T1000 (cell line): Measurements from ENCODE around the gene IFNA5.

Source experiments
- DNase-seq: peaks from one replicate; lab custom pipeline; 2025; ENCODE audit warnings: mixed read lengths; lab: John Stamatoyannopoulos, UW

Gene IFNA5

GRCh38 chr9:21294364-21294774 lies 10.7 kb downstream of the IFNA5 start:
- DNase-seq: no peak

GRCh38 chr9:21289848-21290247 lies 15.3 kb downstream of the IFNA5 start:
- DNase-seq: no peak

GRCh38 chr9:21287280-21287679 lies 17.8 kb downstream of the IFNA5 start:
- DNase-seq: no peak

- no peak for DNase-seq
Observed at GRCh38 chr9:21286659-21287058, 18.5 kb downstream of the IFNA5 start.

GRCh38 chr9:21286099-21286498 lies 19.0 kb downstream of the IFNA5 start:
- no peak for DNase-seq

GRCh38 chr9:21281275-21281674 lies 23.8 kb downstream of the IFNA5 start:
- DNase-seq: no peak

- DNase-seq: no peak
Observed at GRCh38 chr9:21268347-21268657, 36.8 kb downstream of the IFNA5 start.

- no peak for DNase-seq
Observed at GRCh38 chr9:21267485-21268346, 37.4 kb downstream of the IFNA5 start.

GRCh38 chr9:21266733-21267484 lies 38.2 kb downstream of the IFNA5 start:
- DNase-seq: no peak

GRCh38 chr9:21265421-21266189 lies 39.5 kb downstream of the IFNA5 start:
- DNase-seq: no peak

- DNase-seq: no peak
Observed at GRCh38 chr9:21255538-21256212, 49.4 kb downstream of the IFNA5 start.
